ENCODE measurements around the gene COG2.

DNA sequence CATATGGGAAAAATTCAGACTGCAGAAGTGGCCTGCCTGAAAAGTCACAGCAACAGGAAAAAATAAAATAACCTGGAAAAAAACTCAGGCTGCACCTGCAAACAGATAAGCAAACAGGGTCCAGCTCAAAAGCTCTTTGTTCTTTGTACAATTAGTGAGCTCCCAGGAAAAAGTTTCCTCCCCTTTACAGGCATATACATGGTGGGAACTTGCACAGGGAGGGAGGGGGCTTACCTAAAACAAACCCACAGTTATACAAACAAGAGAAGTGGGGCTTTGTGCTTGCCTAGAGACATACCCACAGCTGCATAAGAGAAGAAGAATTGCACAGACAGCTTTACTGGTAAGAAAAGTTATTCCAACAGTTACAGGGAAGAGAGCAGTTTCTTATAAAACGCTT is 31.7 kb upstream of the COG2 start:
- TF ChIP-seq EP300 (IDR thresholded peaks at IDR 0.05), result no peak
- TF ChIP-seq, protein P1, sequence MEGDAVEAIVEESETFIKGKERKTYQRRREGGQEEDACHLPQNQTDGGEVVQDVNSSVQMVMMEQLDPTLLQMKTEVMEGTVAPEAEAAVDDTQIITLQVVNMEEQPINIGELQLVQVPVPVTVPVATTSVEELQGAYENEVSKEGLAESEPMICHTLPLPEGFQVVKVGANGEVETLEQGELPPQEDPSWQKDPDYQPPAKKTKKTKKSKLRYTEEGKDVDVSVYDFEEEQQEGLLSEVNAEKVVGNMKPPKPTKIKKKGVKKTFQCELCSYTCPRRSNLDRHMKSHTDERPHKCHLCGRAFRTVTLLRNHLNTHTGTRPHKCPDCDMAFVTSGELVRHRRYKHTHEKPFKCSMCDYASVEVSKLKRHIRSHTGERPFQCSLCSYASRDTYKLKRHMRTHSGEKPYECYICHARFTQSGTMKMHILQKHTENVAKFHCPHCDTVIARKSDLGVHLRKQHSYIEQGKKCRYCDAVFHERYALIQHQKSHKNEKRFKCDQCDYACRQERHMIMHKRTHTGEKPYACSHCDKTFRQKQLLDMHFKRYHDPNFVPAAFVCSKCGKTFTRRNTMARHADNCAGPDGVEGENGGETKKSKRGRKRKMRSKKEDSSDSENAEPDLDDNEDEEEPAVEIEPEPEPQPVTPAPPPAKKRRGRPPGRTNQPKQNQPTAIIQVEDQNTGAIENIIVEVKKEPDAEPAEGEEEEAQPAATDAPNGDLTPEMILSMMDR (IDR thresholded peaks at IDR 0.05), result no peak
- TF ChIP-seq POLR2A (IDR thresholded peaks at IDR 0.05), result no peak
- TF ChIP-seq POLR2AphosphoS5 (IDR thresholded peaks at IDR 0.05), result no peak
